CD14-positive monocyte (primary cell): Measurements from ENCODE around the gene ST3GAL5. TPM values are rescaled to one million over a fixed set of nuclear protein-coding genes. Genes with fewer than 3 reads are reported as not detected.

Experiments
- DNase-seq, 3 donors: peaks; one replicate each; pipeline ENCODE4 v3.0.0-alpha.2; 2011 to 2022
- H2AFZ ChIP-seq: 2 replicates; pipeline ENCODE4 v1.6.0; 2012; ENCODE audit warnings: mild to moderate bottlenecking, low read depth, low read length, inconsistent platforms; ENCODE audit not compliant: insufficient read depth, poor library complexity, severe bottlenecking
- H3K27ac ChIP-seq, 2 donors: 1 replicate in 1 of 2; 2 replicates in 1 of 2; pipeline ENCODE4 v1.5.1; 2012 to 2013; ENCODE audit warnings: low read length in 2 of 2, control low read depth in 1 of 2, inconsistent platforms in 1 of 2, low read depth in 1 of 2, mild to moderate bottlenecking in 1 of 2
- H3K27me3 ChIP-seq, 2 donors: one replicate each; pipeline versions ENCODE4 v1.6.0 to v1.6.1; 2011 to 2013; ENCODE audit warnings: low read length in 2 of 2; ENCODE audit not compliant: control insufficient read depth in 2 of 2, insufficient read depth in 2 of 2
- H3K36me3 ChIP-seq, 2 donors: replicated peaks in 1 of 2; 1 replicate in 1 of 2; 2 replicates in 1 of 2; pipeline versions ENCODE4 v1.5.1 to v1.6.1; 2012 to 2013; ENCODE audit warnings: low read length in 2 of 2, control low read depth in 1 of 2, inconsistent platforms in 1 of 2, mild to moderate bottlenecking in 1 of 2; ENCODE audit not compliant: insufficient read depth in 2 of 2, control insufficient read depth in 1 of 2
- H3K4me1 ChIP-seq, 2 donors: 1 replicate in 1 of 2; 2 replicates in 1 of 2; pipeline versions ENCODE4 v1.5.1 to v1.6.1; 2012 to 2013; ENCODE audit warnings: low read length in 2 of 2, control low read depth in 1 of 2, inconsistent platforms in 1 of 2, mild to moderate bottlenecking in 1 of 2, moderate library complexity in 1 of 2; ENCODE audit not compliant: insufficient read depth in 2 of 2, control insufficient read depth in 1 of 2
- H3K4me2 ChIP-seq: replicated peaks from 2 replicates; pipeline ENCODE3; 2012; ENCODE audit warnings: low read length, moderate library complexity, mild to moderate bottlenecking; ENCODE audit not compliant: poor library complexity, severe bottlenecking; ENCODE audit errors: extremely low read depth
- H3K4me3 ChIP-seq, 3 experiments: fragments of 200-600 bp in 1 of 3; sonication (generic) in 1 of 3; replicated peaks in 1 of 3; 1 replicate in 2 of 3; 2 replicates in 1 of 3; pipeline ENCODE4 v1.5.1; 2011 to 2013; ENCODE audit warnings: low read length in 3 of 3, mild to moderate bottlenecking in 3 of 3, control low read depth in 2 of 3, low read depth in 2 of 3, inconsistent platforms in 1 of 3, moderate library complexity in 1 of 3
- H3K79me2 ChIP-seq: 2 replicates; pipeline ENCODE4 v1.6.0; 2012; ENCODE audit warnings: mild to moderate bottlenecking, control low read depth, inconsistent platforms, low read length, moderate library complexity; ENCODE audit not compliant: insufficient read depth
- H3K9ac ChIP-seq: 2 replicates; pipeline ENCODE4 v1.6.0; 2017; ENCODE audit warnings: low read length, mild to moderate bottlenecking; ENCODE audit not compliant: insufficient read depth, poor library complexity, severe bottlenecking
- H3K9me3 ChIP-seq, 2 donors: replicated peaks in 1 of 2; 1 replicate in 1 of 2; 2 replicates in 1 of 2; pipeline versions ENCODE4 v1.5.1 to v1.6.1; 2012 to 2013; ENCODE audit warnings: low read length in 2 of 2, control low read depth in 1 of 2; ENCODE audit not compliant: control insufficient read depth in 1 of 2, insufficient read depth in 1 of 2
- H4K20me1 ChIP-seq: 2 replicates; pipeline ENCODE4 v1.6.0; 2012; ENCODE audit warnings: mild to moderate bottlenecking, low read length, control low read depth, moderate library complexity; ENCODE audit not compliant: insufficient read depth
- H3K27ac Mint-ChIP-seq, 7 donors: one replicate each; pipeline ENCODE4 v1.8.0; 2020; ENCODE audit warnings: mild to moderate bottlenecking in 7 of 7, mixed read lengths in 7 of 7, moderate library complexity in 6 of 7, inconsistent platforms in 2 of 7
- H3K27me3 Mint-ChIP-seq, 3 donors: one replicate each; pipeline ENCODE4 v1.8.0; 2021 to 2022; ENCODE audit warnings: low read depth in 3 of 3, mild to moderate bottlenecking in 3 of 3, mixed read lengths in 3 of 3, moderate library complexity in 3 of 3, inconsistent platforms in 1 of 3
- H3K36me3 Mint-ChIP-seq, 2 donors: one replicate each; pipeline ENCODE4 v1.8.0; 2020; ENCODE audit warnings: mixed read lengths in 2 of 2, inconsistent platforms in 1 of 2, mild to moderate bottlenecking in 1 of 2
- H3K4me1 Mint-ChIP-seq: one replicate; pipeline ENCODE4 v1.8.0; 2020; ENCODE audit warnings: mild to moderate bottlenecking, mixed read lengths
- H3K4me3 Mint-ChIP-seq, 2 donors: one replicate each; pipeline ENCODE4 v1.8.0; 2020; ENCODE audit warnings: mild to moderate bottlenecking in 2 of 2, mixed read lengths in 2 of 2, moderate library complexity in 1 of 2
- H3K9me3 Mint-ChIP-seq, 7 donors: one replicate each; pipeline ENCODE4 v1.8.0; 2020 to 2022; ENCODE audit warnings: mixed read lengths in 7 of 7, mild to moderate bottlenecking in 6 of 7, moderate library complexity in 6 of 7, inconsistent platforms in 2 of 7
- WGBS: methylation state at CpG from one replicate; pipeline ENCODE4 v1.1.5; 2013; ENCODE audit warnings: missing lambda C conversion rate; ENCODE audit not compliant: insufficient coverage; 5-methylcytosine and 5-hydroxymethylcytosine counted together
- intact Hi-C, 2 donors: fragments of 100-400 bp; cut with micrococcal nuclease; formaldehyde crosslinking; loops; one replicate each; pipeline versions ENCODE4 v1.15.0 to v1.15.1; 2023
- polyA plus RNA-seq, 3 donors: library from polyadenylated mRNA; depleted of rRNA in 1 of 3; unstranded in 2 of 3; stranded (reverse) in 1 of 3; fragments of 300-500 nt in 2 of 3; fragments of >200 nt in 1 of 3; fragmentation: Illumina TruSeq in 2 of 3; gene quantifications; 1 replicate in 2 of 3; 2 replicates in 1 of 3; pipeline ENCODE4 v1.2.3, GENCODE V29; 2012 to 2021
- TF ChIP-seq, protein P1 (sequence below): fragments of 200-600 bp; IDR thresholded peaks from one replicate; pipeline ENCODE4 v1.8.0; 2022; ENCODE audit warnings: antibody characterized with exemption, mild to moderate bottlenecking

The ST3GAL5 gene
- polyA plus RNA-seq, 3 donors = 14.0 to 51.2 (median 19.5) TPM

DNA sequence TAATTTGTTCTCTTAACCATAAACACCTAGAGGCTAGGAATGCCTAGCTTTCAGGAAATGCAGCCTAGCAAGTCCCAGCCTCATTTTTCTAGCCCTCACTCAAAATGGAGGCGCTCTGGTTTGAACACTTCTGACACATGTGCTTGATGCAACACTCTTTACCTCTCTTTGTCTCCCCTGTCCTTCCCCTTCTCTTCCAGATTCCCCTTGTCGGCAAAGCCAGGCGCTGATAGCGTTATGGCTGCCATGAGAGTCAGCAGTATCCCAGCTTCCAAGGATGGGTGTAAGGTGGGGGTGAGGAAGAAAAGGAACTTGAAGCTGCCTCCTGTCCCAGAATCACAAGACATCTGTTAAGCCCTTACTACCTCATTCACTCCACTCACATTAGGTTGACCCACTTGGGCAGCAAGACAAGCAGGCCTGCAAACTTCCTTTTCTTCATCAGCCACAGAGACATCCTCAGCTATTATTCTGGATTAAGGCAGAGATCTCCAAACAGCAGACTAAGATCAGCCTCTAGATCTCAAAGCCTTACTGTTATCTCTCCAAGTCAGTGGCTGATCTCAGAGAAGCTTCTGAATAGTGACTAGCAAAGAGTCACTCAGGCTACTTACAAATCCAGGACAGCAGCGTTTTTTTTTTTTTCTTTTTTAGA, 1.9 kb upstream of the ST3GAL5 start:
- peak overlapping the region; percentile 83 for H3K4me2 ChIP-seq
- peak overlapping the region; percentile 65 to 88 for H3K4me3 Mint-ChIP-seq
- no peaks in the 10 kb centered on the region for H3K27me3 ChIP-seq
- H3K27ac ChIP-seq = peak overlapping the region; percentile 11 to 91
- H2AFZ ChIP-seq = peak overlapping the region; percentile 63
- WGBS = 78% methylated on average over 1 of the region's 5 CpGs
- intact Hi-C loops = no loop called here
- TF ChIP-seq, protein P1, sequence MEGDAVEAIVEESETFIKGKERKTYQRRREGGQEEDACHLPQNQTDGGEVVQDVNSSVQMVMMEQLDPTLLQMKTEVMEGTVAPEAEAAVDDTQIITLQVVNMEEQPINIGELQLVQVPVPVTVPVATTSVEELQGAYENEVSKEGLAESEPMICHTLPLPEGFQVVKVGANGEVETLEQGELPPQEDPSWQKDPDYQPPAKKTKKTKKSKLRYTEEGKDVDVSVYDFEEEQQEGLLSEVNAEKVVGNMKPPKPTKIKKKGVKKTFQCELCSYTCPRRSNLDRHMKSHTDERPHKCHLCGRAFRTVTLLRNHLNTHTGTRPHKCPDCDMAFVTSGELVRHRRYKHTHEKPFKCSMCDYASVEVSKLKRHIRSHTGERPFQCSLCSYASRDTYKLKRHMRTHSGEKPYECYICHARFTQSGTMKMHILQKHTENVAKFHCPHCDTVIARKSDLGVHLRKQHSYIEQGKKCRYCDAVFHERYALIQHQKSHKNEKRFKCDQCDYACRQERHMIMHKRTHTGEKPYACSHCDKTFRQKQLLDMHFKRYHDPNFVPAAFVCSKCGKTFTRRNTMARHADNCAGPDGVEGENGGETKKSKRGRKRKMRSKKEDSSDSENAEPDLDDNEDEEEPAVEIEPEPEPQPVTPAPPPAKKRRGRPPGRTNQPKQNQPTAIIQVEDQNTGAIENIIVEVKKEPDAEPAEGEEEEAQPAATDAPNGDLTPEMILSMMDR = no peak
- H3K9ac ChIP-seq = no peak overlapping the region
- H3K4me1 Mint-ChIP-seq = peaks cover 61% of the 10 kb centered on the region
- H3K36me3 ChIP-seq = no peaks in the 10 kb centered on the region
- H3K27me3 Mint-ChIP-seq = peaks cover 0 to 3% (median 0%) of the 10 kb centered on the region in 3 donors
- H3K27ac Mint-ChIP-seq = peak overlapping the region; percentile 10 to 93 (median 49)
- peaks cover 41% of the 10 kb centered on the region for H3K79me2 ChIP-seq
- peaks cover 14 to 23% of the 10 kb centered on the region in 2 donors for H3K36me3 Mint-ChIP-seq
- H3K4me3 ChIP-seq = peak overlapping the region in 2 of 3 experiments; percentile 61 to 84
- peak in 2 of 3 donors; percentile 18 to 51 for DNase-seq
- H3K9me3 ChIP-seq = peaks cover 0 to 10% of the 10 kb centered on the region in 2 donors
- H4K20me1 ChIP-seq = peaks cover 20% of the 10 kb centered on the region
- H3K9me3 Mint-ChIP-seq = peaks cover 3 to 15% (median 11%) of the 10 kb centered on the region in 7 donors
- peaks cover 50 to 60% of the 10 kb centered on the region in 2 donors for H3K4me1 ChIP-seq

DNA sequence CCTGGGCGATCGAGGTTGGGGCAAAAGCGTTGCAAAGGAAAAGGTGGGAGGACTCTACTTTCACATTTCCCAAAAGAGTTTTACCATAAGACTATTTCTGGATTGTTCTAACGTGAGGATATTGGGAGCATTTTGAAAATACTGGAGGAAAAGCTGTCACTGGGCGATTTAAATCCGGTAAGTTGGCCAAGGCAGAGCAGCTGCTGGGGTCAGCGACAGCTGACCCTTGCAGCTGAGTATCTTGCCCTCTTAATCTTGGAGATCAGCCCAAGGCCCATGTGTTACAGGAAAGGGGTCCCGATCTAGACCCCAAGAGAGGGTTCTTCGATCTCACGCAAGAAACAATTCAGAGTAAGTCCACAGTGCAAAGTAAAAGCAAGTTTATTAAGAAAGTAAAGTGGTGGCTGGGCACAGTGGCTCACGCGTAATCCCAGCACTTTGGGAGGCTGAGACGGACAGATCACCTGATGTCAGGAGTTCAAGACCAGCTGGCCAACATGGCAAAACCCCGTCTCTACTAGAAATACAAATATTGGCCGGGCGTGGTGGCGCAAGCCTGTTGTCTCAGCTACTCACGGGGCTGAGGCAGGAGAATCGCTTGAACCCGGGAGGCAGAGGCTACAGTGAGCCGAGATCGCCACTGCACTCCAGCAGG, 964 bp upstream of the ST3GAL5 start:
- WGBS = 50% methylated on average over 13 of the region's 22 CpGs
- Histone ChIP-seq H3K79me2 (peaks cover 47% of the 10 kb centered on the region), H3K4me2 (peak overlapping the region; percentile 83), H3K27me3 (no peaks in the 10 kb centered on the region), H4K20me1 (peaks cover 29% of the 10 kb centered on the region), H2AFZ (peak overlapping the region; percentile 79), H3K9ac (peak overlapping the region; percentile 78), H3K36me3 (no peaks in the 10 kb centered on the region), H3K4me3 (peak overlapping the region; percentile 61 to 84 (median 82)), H3K27ac (peak overlapping the region; percentile 86 to 91), H3K4me1 (peaks cover 55 to 67% of the 10 kb centered on the region in 2 donors), H3K9me3 (peaks cover 0 to 1% of the 10 kb centered on the region in 2 donors)
- TF ChIP-seq, protein P1 = no peak
- H3K36me3 Mint-ChIP-seq = peaks cover 19% of the 10 kb centered on the region in 2 donors
- peak overlapping the region; percentile 93 to 98 for H3K4me3 Mint-ChIP-seq
- H3K4me1 Mint-ChIP-seq = peaks cover 68% of the 10 kb centered on the region
- H3K27ac Mint-ChIP-seq = peak overlapping the region; percentile 88 to 98 (median 97)
- H3K9me3 Mint-ChIP-seq = peaks cover 0 to 6% (median 2%) of the 10 kb centered on the region in 7 donors
- peaks cover 0 to 3% (median 0%) of the 10 kb centered on the region in 3 donors for H3K27me3 Mint-ChIP-seq
- DNase-seq = no peak
- intact Hi-C loops = loop anchor here (5.0 kb wide), 4 partner anchors 37 to 218 kb away; partner anchors contain the start of genes POLR1A (in 1 of the 2) and PTCD3 (in 1 of the 2)
